ENCODE measurements around the gene RNF115.

The RNF115 gene

DNA sequence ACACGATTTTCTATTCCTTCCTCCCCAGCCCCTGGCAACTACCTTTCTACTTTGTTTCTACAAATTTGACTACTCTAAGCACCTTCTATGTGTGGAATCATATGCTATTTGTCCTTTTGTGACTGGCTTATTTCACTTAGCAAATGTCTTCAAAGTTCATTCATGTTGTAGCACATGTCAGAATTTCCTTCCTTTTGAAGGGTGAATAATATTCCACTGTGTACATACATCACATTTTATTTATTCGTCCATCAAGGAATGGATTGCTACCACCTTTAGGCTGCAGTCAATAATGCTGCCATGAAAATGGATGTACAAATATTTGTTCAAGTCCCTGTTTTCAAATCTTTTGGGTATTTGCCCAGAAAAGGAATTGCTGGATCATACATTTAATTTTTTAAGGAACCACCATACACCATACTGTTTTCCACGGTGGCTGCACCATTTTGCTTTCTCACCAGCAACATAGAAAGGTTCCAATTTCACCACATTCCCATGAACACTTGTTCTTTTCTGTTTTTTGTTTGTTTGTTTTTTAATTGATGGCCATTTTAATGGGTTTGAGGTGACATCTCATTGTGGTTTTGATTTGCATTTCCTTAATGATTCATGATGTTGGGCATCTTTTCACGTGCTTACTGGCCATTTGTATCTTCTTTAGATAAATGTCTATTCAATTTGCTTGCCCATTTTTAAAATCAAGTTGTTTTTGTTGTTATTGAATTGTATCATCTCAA is 113.4 kb downstream of the RNF115 start:
- DNase-seq (ENCODE audit: low read depth), result no peak
- H3K4me3 ChIP-seq (ENCODE audit: low read depth, low read length), result no peak overlapping the region
- TF ChIP-seq POLR2A (IDR thresholded peaks at IDR 0.05; ENCODE audit: extremely low read depth, insufficient read length) (no peak), MYC (IDR thresholded peaks at IDR 0.05; ENCODE audit: low read depth, low read length) (no peak), CTCF (IDR thresholded peaks at IDR 0.05; ENCODE audit: low read depth, low read length) (no peak)
- TF ChIP-seq, protein P1, sequence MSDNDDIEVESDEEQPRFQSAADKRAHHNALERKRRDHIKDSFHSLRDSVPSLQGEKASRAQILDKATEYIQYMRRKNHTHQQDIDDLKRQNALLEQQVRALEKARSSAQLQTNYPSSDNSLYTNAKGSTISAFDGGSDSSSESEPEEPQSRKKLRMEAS (IDR thresholded peaks at IDR 0.05; ENCODE audit: low read depth, low read length), result no peak

GRCh38 chr1:145708063-145708462 is 115.8 kb downstream of the RNF115 start:
- TF ChIP-seq, protein P1 (IDR thresholded peaks at IDR 0.05; ENCODE audit: low read depth, low read length), result no peak
- no peak for TF ChIP-seq MYC (IDR thresholded peaks at IDR 0.05; ENCODE audit: low read depth, low read length)
- no peak for TF ChIP-seq POLR2A (IDR thresholded peaks at IDR 0.05; ENCODE audit: extremely low read depth, insufficient read length)
- no peak for TF ChIP-seq CTCF (IDR thresholded peaks at IDR 0.05; ENCODE audit: low read depth, low read length)
- no peak overlapping the region for H3K4me3 ChIP-seq (ENCODE audit: low read depth, low read length)
- DNase-seq (ENCODE audit: low read depth), result no peak

DNA sequence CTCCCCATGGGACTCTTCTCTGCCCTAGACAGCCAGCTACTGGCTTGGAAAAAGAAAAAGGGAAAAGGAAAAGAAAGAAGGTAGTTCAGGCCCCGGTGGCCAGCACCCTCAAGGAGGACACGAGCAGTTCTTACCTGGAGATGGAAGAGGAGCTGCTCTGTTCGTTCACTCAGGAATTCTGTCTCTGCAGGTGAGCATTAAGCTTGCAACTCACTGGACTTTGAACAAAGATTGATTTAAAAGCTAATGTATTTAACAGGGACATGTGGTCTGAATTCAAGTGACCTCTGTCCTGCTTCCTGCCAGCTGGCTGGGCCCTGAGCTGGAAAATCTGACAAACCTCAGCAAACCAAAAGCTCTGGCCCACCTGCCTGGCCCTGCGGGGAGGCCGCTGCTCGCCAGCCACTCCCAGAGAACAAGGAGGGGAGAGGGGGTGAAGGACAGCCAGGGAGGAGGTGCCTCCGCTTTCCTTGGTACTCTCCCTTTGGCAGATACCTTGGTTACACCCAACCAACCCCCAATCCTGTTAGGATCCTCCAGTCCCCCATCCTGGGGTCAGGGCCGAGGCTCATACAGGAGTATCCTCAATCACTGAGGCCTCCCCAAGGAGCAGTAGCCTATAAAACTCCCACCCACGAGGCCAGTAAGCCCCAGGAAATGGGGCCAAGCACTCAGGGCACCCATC is 116.6 kb downstream of the RNF115 start, which contains the start of gene PDZK1:
Gene PDZK1, minus strand, starts transcription at position 186 of the 685 bp plus-strand sequence. CDS start 19,347 bp downstream, outside the sequence.
- TF ChIP-seq, protein P1 (IDR thresholded peaks at IDR 0.05; ENCODE audit: low read depth, low read length), result no peak
- TF ChIP-seq MYC (IDR thresholded peaks at IDR 0.05; ENCODE audit: low read depth, low read length) (no peak), POLR2A (IDR thresholded peaks at IDR 0.05; ENCODE audit: extremely low read depth, insufficient read length) (no peak), CTCF (IDR thresholded peaks at IDR 0.05; ENCODE audit: low read depth, low read length) (no peak)
- no peak for DNase-seq (ENCODE audit: low read depth)

DNA sequence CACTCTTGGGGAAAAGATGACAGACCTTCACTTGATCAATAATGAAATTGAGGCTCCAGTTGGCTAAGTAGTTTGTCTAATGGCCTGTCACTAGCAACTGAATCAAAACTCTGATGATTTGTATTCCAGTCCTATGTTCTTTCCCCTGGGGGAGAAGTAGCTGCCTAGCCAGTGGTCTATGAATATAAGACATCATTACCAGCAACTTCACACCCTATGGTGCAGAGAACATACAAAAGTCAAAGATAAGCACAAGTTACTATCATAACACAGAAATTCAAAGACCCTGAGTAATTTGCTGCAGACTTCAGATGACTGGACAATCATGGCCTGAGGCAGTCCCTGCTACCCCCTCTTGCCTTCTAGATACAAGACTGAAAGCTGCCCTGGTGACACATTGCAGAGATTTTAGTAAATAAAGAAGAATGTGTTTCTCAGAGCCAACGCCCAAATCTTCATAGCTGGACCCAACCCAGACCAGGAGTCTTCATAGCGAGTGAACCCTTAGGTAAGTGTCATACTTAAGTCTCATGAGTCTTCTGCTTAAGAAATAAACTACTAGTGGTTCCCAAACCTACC is 117.7 kb downstream of the RNF115 start:
- no peak overlapping the region for H3K4me3 ChIP-seq (ENCODE audit: low read depth, low read length)
- TF ChIP-seq, protein P1 (IDR thresholded peaks at IDR 0.05; ENCODE audit: low read depth, low read length), result no peak
- TF ChIP-seq POLR2A (IDR thresholded peaks at IDR 0.05; ENCODE audit: extremely low read depth, insufficient read length) (no peak), MYC (IDR thresholded peaks at IDR 0.05; ENCODE audit: low read depth, low read length) (no peak), CTCF (IDR thresholded peaks at IDR 0.05; ENCODE audit: low read depth, low read length) (no peak)
- no peak for DNase-seq (ENCODE audit: low read depth)

More for the DNA sequence above, 116.6 kb downstream of the RNF115 start, which contains the start of gene PDZK1:
- no peak within 1 kb of the TSS for H3K4me3 ChIP-seq (ENCODE audit: low read depth, low read length)

DNA sequence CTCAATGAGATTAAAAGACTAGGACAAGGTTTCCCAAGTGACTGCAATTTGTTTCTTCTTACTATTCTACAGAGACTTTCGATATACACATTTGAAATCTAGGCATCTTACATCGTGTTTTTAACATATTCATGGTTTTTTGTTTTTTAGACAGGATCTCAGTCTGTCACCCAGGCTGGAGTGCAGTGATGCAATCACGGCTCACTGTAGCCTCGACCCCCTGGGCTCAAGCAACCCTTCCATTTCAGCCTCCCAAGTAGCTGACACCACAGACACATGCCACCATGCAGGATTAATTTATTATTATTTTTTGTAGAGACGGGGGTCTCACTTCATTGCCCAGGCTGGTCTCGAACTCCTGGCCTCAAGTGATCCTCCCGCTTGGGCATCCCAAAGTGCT is 118.3 kb downstream of the RNF115 start:
- H3K4me3 ChIP-seq (ENCODE audit: low read depth, low read length), result no peak overlapping the region
- TF ChIP-seq POLR2A (IDR thresholded peaks at IDR 0.05; ENCODE audit: extremely low read depth, insufficient read length) (no peak), MYC (IDR thresholded peaks at IDR 0.05; ENCODE audit: low read depth, low read length) (no peak), CTCF (IDR thresholded peaks at IDR 0.05; ENCODE audit: low read depth, low read length) (no peak)
- TF ChIP-seq, protein P1 (IDR thresholded peaks at IDR 0.05; ENCODE audit: low read depth, low read length), result no peak
- no peak for DNase-seq (ENCODE audit: low read depth)
